GM19238 (cell line): Measurements from ENCODE around the gene AOC3.
"Not testable (repeated sequence)": the region's sequence is repeated elsewhere in the genome, so short reads cannot be mapped to it uniquely, and the experiment has no call there.

Experiments used
- DNase-seq: peaks from one replicate; pipeline ENCODE4 v3.0.0; 2011; ENCODE audit warnings: low spot score; ENCODE audit not compliant: insufficient read length

AOC3 gene

DNA sequence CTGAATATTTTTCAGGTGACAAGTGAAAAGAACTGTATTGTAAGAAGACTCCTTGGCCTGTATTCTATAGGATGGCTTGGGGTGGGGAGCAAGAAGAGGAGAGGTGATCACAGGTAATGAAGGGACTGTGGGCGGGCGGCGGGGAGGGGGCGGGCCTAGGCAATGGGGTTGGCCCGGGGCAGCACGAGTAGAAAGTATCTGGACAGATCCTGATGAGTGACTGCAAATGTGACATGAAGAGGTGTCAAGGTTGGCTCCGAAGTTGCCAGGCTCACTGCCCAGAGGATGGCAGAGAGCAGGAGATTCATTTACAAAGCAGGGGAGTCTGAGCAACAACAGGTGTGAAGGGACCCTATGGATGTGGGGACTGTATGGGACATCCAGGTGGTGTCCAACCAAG is 38.8 kb downstream of the AOC3 start:
- no peak for DNase-seq

DNA sequence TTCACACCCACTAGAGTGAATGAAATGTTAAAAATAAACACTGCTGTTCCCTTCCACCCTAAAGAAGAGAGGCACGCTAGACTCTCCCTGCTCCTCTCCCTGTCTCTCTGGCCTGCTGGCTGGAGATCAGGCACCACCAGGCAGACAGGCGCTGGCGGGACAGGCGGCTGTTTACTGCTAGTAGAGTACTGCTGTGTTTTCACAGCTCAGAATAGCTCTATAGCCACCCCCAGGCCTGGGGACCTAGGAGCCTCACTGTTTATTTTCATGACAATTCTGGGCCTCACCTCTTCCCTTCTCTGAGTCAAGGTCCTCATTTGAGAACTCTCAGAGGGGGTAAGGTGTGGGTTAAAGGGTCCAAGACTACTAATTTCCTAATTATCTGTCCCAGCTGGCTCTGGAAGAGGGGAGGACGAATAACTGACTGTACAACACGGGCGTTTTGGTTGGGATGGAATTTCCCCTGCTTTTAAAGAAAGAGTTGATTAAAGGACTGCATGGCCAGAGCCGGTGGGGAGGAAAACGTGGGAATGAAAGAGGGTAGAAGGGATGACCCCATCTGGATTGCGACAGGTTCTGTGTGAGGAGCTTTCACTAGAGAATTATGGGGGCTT is 40.6 kb downstream of the AOC3 start:
- DNase-seq = no peak

- no peak for DNase-seq
Observed at GRCh38 chr17:42893359-42893758, 42.4 kb downstream of the AOC3 start.

- no peak for DNase-seq
Observed at GRCh38 chr17:42894283-42895184, 43.5 kb downstream of the AOC3 start.

DNA sequence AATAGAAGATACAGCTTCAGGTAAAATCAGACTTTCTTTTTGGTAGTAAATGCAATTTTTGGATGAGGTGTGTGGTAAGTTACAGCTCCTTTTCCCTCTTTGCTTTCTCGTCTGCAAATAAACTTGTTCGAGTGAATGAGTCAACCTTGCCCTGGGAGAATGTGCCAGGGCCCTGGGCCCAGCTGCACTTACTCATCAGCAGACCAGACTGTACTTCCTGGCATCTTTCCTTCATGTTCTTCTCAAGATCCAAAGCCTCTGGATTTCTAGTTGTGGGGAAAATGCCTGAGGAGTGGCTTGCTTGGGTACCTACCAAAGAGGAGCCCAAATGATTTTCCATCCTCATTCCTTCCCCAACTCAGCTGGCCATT is 44.2 kb downstream of the AOC3 start:
- no peak for DNase-seq

DNA sequence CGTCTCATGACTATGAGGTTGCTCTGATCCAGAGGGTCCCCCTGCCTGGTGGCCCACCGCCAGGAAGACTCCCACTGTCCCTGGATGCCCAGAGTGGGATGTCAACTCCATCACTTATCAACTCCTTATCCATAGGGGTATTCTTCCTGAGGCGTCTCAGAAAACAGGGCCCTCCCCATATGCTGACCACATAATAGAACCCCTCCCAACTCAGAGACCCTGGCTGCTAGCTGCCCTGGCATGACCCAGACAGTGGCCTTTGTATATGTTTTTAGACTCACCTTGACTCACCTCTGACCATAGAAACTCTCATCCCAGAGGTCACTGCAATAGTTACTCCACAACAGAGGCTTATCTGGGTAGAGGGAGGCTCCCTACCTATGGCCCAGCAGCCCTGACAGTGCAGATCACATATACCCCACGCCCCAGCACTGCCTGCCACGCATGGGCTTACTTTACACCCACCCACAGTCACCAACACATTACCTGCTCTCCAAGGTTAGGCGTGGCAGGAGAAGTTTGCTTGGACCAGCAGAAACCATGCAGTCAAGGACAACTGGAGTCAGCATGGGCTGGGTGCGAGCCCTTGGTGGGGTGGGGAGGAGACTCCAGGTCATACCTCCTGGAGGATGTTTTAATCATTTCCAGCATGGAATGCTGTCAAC is 47.3 kb downstream of the AOC3 start:
- DNase-seq = no peak

- not testable (repeated sequence) for DNase-seq
Observed at GRCh38 chr17:42899981-42900380, 49.0 kb downstream of the AOC3 start.

- DNase-seq = no peak
Observed at GRCh38 chr17:42900460-42901331, 49.7 kb downstream of the AOC3 start, which contains the start of gene G6PC1. Gene G6PC1, plus strand, starts transcription at chr17:42900799. Its CDS starts 78 bp downstream, at chr17:42900877.

GRCh38 chr17:42901535-42902229 is 50.7 kb downstream of the AOC3 start:
- no peak for DNase-seq

DNA sequence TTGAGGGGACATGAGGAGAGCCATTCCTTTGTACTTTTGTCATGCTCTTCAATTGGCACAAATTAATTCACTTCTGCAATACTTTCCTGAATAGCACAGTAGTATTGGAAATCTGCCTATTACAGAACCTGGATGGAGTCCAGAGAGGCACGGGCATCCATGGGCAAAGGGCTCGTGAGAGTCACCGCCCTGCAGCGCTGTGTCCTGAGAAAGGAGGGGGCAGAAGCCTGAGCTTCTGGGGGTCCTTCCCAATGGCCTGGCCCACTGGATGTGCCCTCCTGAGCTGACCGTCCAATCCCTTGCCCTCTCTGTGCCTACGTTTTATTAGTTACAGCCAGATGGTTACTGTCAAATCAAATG is 53.1 kb downstream of the AOC3 start:
- no peak for DNase-seq

DNA sequence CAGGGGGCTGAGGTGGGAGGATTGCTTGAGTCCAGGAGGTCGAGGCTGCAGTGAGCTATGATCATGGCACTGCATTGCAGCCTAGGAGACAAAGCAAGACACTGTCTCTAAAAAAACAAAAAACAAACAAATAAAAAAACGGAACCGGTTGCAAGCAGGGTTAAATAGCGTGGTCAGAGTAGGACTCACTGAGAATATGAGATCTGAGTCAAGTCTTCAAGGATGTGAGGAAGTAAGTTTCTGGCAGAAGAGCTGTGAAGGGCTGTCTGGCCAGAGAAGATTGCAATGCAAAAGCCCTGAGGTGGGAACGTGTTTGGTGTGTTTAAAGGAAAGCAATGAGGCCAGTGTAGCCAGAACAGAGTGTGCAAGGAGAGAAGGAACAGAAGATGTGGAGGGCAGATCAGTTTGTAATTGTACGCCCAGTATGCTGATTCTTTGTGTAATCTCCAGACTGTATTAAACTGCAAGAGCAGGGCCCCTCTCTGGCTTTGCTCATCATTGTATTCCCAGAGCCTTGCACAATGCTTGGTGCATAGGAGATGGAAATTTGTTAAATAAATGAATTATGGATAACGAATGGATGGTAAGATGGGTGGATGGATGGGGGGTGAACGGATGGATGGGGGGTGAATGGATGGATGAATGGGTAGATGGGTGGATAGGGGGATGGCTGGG is 55.9 kb downstream of the AOC3 start:
- DNase-seq = no peak
